ENCODE results near the gene PLCB4. TPM values are rescaled to one million over a fixed set of nuclear protein-coding genes. Genes with fewer than 3 reads are reported as not detected.

The PLCB4 gene
- total and polyA plus RNA-seq, 8 donors = 6.2 to 15.3 (median 9.4) TPM

- H3K4me3 ChIP-seq = no peak overlapping the region
- no peaks in the 10 kb centered on the region for H3K9me3 ChIP-seq
- H3K4me1 ChIP-seq = peaks cover 0 to 7% of the 10 kb centered on the region in 2 donors
- intact Hi-C loops (cut with DNase I) = no loop called here
- DNase-seq (no peak), ATAC-seq (no peak)
- H3K27ac ChIP-seq = no peak overlapping the region
- TF ChIP-seq, protein P1, sequence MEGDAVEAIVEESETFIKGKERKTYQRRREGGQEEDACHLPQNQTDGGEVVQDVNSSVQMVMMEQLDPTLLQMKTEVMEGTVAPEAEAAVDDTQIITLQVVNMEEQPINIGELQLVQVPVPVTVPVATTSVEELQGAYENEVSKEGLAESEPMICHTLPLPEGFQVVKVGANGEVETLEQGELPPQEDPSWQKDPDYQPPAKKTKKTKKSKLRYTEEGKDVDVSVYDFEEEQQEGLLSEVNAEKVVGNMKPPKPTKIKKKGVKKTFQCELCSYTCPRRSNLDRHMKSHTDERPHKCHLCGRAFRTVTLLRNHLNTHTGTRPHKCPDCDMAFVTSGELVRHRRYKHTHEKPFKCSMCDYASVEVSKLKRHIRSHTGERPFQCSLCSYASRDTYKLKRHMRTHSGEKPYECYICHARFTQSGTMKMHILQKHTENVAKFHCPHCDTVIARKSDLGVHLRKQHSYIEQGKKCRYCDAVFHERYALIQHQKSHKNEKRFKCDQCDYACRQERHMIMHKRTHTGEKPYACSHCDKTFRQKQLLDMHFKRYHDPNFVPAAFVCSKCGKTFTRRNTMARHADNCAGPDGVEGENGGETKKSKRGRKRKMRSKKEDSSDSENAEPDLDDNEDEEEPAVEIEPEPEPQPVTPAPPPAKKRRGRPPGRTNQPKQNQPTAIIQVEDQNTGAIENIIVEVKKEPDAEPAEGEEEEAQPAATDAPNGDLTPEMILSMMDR (IDR thresholded peaks at IDR 0.05) = no peak
- H3K36me3 ChIP-seq = no peaks in the 10 kb centered on the region
- no peaks in the 10 kb centered on the region for H3K27me3 ChIP-seq
These were observed 327.1 kb downstream of the PLCB4 start for GRCh38 chr20:9395971-9396370.

GRCh38 chr20:9397928-9398327, 329.0 kb downstream of the PLCB4 start:
- Histone ChIP-seq H3K4me1 (peaks cover 0 to 4% of the 10 kb centered on the region in 2 donors), H3K27me3 (no peaks in the 10 kb centered on the region), H3K4me3 (no peak overlapping the region), H3K36me3 (no peaks in the 10 kb centered on the region), H3K9me3 (no peaks in the 10 kb centered on the region), H3K27ac (no peak overlapping the region)
- intact Hi-C loops (cut with DNase I) = no loop called here
- TF ChIP-seq, protein P1 (IDR thresholded peaks at IDR 0.05) = no peak
- ATAC-seq (peak; percentile 65), DNase-seq (peak in 1 of 4 donors; percentile 15)

DNA sequence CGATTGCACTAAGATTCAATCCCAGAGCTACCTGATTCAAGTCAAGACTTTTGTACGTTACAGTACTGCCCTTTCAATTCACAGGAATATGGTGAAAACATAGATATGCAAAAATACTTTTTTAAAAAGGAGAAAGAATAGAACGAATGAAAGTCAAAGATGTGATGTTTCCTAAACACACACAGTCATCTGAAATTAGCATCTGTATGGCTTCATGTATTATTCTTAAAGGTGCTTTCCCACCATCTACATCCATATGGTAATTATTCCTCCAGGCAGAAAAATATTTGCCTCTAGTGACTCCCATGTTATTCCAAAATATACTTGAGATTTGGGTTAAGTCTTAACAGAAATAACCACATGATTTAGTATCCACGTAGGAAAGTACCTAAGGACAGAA, 330.0 kb downstream of the PLCB4 start:
- TF ChIP-seq, protein P1 (IDR thresholded peaks at IDR 0.05) = no peak
- no peak overlapping the region for H3K27ac ChIP-seq
- H3K27me3 ChIP-seq = no peaks in the 10 kb centered on the region
- H3K9me3 ChIP-seq = no peaks in the 10 kb centered on the region
- no peak overlapping the region for H3K4me3 ChIP-seq
- H3K36me3 ChIP-seq = no peaks in the 10 kb centered on the region
- ATAC-seq (no peak), DNase-seq (no peak)
- intact Hi-C loops (cut with DNase I) = no loop called here
- H3K4me1 ChIP-seq = no peaks in the 10 kb centered on the region

DNA sequence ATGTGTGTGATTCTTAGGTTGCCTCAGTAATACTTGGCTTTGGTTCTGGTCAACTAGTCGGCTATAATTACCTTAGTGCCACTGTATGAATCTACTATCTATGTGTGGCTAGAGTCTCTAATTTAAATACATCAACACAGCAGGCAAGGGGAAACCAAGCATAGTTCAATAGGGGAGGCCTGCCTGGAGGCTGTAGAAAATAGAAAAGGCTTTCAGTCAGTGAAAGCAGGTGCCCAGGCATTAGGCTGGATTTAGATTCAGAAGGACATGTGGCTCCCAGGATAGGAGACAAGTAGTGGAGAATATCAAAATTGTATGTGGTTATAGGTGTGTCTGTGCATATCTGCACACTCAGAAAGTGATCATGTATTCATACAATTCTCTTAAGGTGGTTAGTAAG, 330.4 kb downstream of the PLCB4 start:
- DNase-seq (no peak), ATAC-seq (no peak)
- no peaks in the 10 kb centered on the region for H3K4me1 ChIP-seq
- H3K27me3 ChIP-seq = no peaks in the 10 kb centered on the region
- no peak overlapping the region for H3K4me3 ChIP-seq
- TF ChIP-seq, protein P1 (IDR thresholded peaks at IDR 0.05) = no peak
- no peaks in the 10 kb centered on the region for H3K36me3 ChIP-seq
- intact Hi-C loops (cut with DNase I) = no loop called here
- H3K9me3 ChIP-seq = no peaks in the 10 kb centered on the region
- no peak overlapping the region for H3K27ac ChIP-seq

DNA sequence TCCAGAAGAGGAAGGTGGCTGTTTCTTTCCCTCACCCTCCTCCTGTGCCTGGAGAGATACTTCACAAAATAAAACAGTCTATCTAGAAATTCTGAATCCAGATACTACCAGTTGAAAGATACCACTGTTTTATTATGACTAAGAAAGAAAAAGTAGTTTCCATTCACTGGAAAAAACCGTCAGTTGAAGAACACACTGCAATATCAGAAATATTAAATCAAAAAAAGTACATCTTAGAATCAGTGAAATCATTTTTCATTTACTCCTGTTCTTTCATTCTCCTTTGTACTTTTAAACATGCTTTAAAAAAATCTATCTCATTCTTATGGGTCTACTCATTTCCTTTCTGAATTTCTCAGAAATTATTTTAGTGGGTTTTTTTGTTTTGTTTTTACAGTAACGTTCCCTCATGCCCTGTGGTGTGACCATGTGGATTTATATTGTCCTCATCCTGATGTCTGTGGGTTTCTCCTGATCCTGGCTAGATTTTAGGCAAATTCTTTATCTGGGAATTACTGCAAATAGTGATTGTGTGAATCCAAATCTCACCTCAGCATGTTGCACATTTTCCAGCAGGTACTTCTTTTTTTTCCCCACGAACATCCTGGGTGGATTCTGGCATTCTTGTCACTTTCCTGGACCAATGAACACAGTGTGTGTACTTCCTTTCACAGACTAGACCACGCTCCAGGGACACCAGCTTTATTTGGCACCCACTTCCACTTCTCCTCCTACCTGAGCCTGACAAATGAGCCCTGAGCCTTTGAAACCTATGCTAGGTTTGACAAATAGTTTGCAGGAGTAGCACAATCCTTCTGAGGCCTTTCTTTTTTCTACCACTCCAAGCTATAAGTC, 331.5 kb downstream of the PLCB4 start:
- H3K27ac ChIP-seq = no peak overlapping the region
- TF ChIP-seq, protein P1 (IDR thresholded peaks at IDR 0.05) = no peak
- intact Hi-C loops (cut with DNase I) = no loop called here
- H3K27me3 ChIP-seq = no peaks in the 10 kb centered on the region
- no peak for ATAC-seq
- H3K4me3 ChIP-seq = no peak overlapping the region
- H3K36me3 ChIP-seq = no peaks in the 10 kb centered on the region
- no peak for DNase-seq
- no peaks in the 10 kb centered on the region for H3K9me3 ChIP-seq
- no peaks in the 10 kb centered on the region for H3K4me1 ChIP-seq
